GM19324 (cell line): ENCODE results near the gene CMSS1.

Experiments
- ATAC-seq: cut with Tn5 transposase; IDR thresholded peaks from one replicate; pipeline ENCODE4 v1.9.1; 2021; ENCODE audit warnings: mild to moderate bottlenecking, moderate library complexity; ENCODE audit not compliant: unreplicated experiment, low FRiP score

Gene CMSS1

GRCh38 chr3:99954914-99955644, 137.4 kb downstream of the CMSS1 start:
- no peak for ATAC-seq

DNA sequence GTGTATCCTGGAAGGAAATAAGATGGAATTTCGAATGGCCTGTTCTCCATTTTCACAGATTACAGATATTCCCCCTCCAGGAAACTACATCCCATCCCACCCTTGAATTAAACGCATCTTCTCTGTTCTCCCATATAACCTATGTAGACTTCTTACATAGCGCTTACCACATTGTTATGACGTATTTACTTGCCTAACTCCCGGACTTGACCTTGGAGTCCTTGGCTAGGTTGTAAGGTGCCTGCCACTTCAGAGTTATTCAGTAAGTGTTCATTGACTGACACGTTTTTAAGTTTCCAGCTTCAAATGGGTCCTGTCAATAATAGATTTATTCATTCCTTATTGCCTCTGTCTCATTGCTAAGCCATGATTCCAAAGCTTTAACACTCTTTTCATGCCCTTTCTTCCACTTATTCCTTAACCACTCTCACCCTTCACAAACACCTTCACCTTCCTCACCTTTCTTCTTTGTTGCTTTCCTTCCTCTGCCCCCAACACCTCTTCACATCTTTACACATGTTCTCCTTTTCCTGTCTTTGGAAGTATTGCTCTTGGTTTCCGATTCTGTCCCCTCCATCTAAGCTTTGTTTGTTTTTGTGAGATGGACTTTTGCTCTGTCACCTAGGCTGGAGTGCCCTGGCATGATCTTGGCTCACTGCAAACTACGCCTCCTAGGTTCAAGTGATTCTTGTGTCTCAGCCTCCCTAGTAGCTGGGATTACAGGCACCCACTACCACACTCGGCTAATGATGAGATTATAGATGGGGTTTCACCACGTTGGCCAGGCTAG, 138.3 kb downstream of the CMSS1 start:
- no peak for ATAC-seq

DNA sequence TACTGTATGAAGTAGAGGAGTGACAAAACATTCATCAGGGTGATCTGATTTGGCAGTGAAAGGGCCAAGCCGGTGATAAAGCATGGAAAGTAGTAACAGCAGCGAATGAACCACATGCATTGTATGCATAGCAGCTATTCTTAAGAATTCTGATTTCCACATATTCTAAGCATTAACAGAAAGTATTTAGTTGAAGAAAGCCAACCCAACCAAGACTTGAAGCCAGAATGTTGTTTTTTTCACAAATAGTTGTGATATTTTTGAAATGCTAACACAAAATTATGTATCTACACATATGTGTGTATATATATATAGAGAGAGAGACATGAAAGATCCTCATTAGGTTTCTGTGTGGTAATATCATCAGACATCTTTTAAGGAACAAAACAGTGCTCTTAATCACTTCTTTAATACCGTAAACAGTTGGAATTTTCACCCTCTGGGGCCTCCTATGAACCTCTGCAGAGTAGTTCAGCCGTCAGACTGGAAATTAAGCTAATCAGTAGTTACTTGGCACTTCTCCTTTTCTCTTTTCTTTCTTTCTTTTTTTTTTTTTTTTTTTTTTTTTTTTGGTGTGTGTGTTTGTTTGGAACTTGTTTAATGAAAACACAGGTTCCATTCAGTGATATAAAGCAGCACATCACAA, 139.6 kb downstream of the CMSS1 start:
- no peak for ATAC-seq

GRCh38 chr3:99958222-99958912, 140.7 kb downstream of the CMSS1 start:
- ATAC-seq = no peak

- ATAC-seq = no peak
These were observed 142.6 kb downstream of the CMSS1 start for GRCh38 chr3:99960123-99960878.

- ATAC-seq = no peak
These were observed 143.3 kb downstream of the CMSS1 start for GRCh38 chr3:99960941-99961340.

DNA sequence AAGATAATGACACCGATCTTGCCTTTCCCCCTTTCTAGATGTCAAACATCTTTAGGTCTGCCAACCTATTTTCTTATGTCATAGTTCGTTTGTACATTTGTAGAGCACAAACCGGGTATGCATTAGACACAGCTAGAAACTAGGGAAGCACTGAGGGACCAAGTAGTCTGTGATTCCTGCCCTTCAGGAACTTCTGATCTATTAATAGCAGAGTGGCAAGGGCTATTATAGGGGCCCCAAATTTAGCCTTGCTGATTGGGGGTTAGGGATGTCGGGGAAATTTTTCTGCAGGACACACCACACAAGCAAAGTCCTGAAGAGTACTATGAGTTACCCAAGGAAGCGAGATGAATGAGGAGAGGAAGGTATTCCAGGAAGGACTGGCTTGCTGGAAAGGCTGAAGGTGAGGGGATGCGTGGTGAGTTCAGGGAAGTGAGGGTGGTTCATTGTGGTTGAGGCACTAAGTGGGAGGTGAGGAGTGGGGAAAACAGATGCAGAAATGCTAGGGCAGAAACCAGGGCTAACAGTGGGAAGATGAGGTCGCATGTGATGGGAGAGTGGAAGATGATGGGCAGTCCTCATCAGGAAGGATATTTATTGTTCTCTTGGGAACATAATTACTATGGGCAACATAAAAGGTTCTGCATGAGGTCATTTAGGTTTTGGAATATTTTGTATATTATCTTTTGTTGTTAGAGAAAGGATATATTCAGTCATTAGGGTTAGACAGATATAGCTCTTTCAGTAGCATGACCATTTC, 144.3 kb downstream of the CMSS1 start:
- no peak for ATAC-seq

DNA sequence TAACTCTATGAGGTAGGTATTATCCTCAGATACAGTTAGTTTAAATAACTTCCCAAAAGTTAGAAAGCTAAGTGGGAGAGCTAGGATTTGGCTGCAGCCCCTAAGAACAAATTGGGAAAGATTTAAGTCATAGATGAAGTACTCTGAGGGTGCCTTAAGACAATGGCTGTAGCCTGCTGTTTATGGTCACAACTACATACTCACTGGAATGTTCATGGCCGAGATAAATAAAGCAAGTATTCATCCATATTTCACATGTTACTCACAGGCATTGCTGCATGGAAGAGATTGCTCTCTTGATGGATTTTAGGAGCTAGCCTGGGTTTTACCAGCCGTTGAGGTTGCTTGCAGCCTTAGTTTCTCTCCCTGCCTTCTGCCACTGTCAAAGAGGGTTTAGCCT, 145.0 kb downstream of the CMSS1 start:
- ATAC-seq = no peak

DNA sequence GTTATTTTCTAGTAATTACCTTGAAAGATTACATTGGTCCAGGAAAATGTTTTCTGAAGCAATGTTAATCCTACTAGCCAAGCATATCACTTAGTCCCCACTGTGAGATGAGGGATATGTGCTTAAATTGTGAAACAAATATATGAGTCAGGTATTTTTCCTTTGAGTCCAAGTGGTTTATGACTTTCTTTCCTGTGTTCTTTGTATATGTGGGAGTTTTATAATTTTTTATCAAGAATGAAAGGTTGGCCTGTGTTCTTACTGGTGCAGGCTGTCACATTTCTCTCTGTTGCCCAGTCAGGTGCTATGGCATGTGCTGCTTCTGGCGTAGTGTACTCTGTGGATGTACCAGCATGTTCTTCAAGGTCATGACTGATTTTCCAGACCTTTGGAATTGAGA, 147.4 kb downstream of the CMSS1 start:
- ATAC-seq = no peak

GRCh38 chr3:99965681-99966408, 148.2 kb downstream of the CMSS1 start:
- ATAC-seq = no peak

DNA sequence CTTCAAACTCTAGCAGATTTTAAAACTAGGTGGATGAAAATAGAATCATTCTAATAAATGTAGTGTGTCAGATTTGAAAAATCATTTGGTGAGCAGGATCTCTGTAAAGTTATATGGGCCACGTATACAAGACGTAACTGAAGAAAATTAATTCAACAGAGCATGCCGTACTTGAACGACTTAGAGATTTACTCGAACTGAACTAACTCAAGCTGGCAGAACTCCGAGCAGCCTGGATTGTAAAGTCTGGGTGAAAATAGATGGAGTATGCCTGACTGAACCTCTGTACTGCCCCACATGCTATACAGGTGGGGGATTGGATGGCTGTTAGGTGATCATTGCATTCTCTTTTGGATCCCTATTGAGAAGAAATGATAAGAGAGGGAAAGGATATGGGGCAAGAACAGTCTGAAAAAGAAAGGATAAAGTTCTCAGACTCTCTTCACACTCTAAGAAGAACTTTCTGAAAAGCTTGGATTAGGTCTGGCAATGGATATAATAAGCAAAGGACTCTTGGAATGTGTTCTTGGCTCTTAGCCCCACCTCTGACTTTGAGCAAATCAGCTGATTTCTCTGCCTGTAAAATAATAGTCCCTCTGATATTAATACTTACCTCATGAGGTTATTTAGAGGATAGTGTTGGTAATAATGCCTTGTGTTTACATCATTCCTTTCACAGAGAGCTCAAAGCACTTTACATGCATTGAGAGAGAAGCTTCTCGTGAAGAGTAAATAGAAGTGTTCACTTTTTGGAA, 149.2 kb downstream of the CMSS1 start:
- no peak for ATAC-seq

DNA sequence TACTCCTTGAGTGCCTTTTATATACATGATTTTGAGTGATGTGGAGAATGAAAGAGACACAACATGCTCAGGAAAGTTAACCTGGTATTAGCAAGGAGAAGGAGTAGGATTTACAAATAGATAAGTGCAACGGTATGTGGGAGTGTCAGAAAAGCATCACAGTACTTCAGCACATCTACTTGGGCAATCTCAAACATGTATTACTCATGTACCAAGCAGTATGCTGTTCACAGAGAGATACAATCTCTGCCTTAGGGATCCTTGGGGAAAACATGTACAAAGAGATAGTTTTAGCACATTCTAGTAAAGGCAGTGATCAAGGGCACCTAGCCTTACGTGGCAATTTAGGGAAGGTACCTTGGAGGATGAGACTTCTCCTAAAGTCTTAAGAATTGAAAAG, 150.1 kb downstream of the CMSS1 start:
- no peak for ATAC-seq

- ATAC-seq = no peak
These were observed 151.5 kb downstream of the CMSS1 start for GRCh38 chr3:99969136-99969535.

- ATAC-seq = no peak
These were observed 152.5 kb downstream of the CMSS1 start for GRCh38 chr3:99970198-99970597.

DNA sequence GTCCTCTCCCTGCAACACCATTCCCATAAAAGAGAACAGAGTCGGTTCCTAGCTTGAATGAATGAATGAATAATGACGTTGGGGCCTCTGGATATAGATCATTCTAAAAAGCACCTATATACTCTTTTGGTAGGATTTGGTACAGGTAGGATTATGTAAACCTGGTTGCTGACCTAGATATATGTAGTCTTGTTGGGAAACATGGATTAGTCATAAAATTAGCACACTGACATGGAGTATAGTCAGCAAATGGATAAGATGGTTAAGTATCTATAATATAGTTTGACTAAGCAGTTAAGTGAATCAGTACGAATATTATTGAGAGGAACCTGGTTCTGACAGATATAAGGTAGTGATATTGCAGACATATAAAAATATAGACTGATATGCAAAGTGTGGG, 154.1 kb downstream of the CMSS1 start:
- no peak for ATAC-seq

GRCh38 chr3:99972380-99973104, 154.9 kb downstream of the CMSS1 start:
- no peak for ATAC-seq

GRCh38 chr3:99974989-99975388, 157.3 kb downstream of the CMSS1 start:
- no peak for ATAC-seq

- ATAC-seq = no peak
These were observed 158.9 kb downstream of the CMSS1 start for GRCh38 chr3:99976584-99976983.
